A673 (cell line): ENCODE results near the gene URI1. TPM values are rescaled to one million over a fixed set of nuclear protein-coding genes. Genes with fewer than 3 reads are reported as not detected.

Experiments used
- BruUV-seq: library from RNA; stranded (reverse); fragments of 400-500 nt; replicated peaks from 2 replicates; lab custom pipeline; 2021; lab: Mats Ljungman, UMichigan
- CTCF ChIA-PET: fragments of 300-600 bp; sonication (Branson Sonifier 250); formaldehyde crosslinking; loops from one replicate; lab custom pipeline; 2022; ENCODE audit warnings: antibody characterized with exemption; lab: Charles Lee
- POLR2A ChIA-PET: fragments of 300-600 bp; sonication (Branson Sonifier 250); formaldehyde crosslinking; loops from one replicate; lab custom pipeline; 2022; ENCODE audit warnings: antibody characterized with exemption; ENCODE audit not compliant: low non-redundant PET; lab: Charles Lee
- DNase-seq: peaks from one replicate; pipeline ENCODE4 v3.0.0-alpha.2; 2015; ENCODE audit warnings: low spot score
- H3K27ac ChIP-seq: fragments of 200-600 bp; sonication (generic); 2 replicates; pipeline ENCODE4 v1.5.1; 2016; ENCODE audit warnings: mixed run types, low read depth, mild to moderate bottlenecking, mixed read lengths, antibody characterized with exemption, low read length; ENCODE audit not compliant: poor library complexity, severe bottlenecking
- H3K27me3 ChIP-seq: fragments of 200-600 bp; sonication (generic); replicated peaks from 2 replicates; pipeline ENCODE4 v1.6.1; 2017; ENCODE audit warnings: mixed run types, low read depth, mild to moderate bottlenecking, mixed read lengths, antibody characterized with exemption, low read length; ENCODE audit not compliant: insufficient read depth, poor library complexity
- H3K36me3 ChIP-seq: fragments of 200-600 bp; sonication (generic); 2 replicates; pipeline ENCODE4 v1.6.1; 2016; ENCODE audit warnings: mixed run types, mild to moderate bottlenecking, mixed read lengths, antibody characterized with exemption, low read length; ENCODE audit not compliant: insufficient read depth, poor library complexity, severe bottlenecking
- H3K4me1 ChIP-seq: fragments of 200-600 bp; sonication (generic); 2 replicates; pipeline ENCODE4 v1.6.1; 2017; ENCODE audit warnings: mixed run types, mild to moderate bottlenecking, mixed read lengths, antibody characterized with exemption, low read length; ENCODE audit not compliant: insufficient read depth, poor library complexity, severe bottlenecking
- H3K4me3 ChIP-seq: fragments of 200-600 bp; sonication (generic); 2 replicates; pipeline ENCODE4 v1.5.1; 2016; ENCODE audit warnings: low read depth, mixed run types, mild to moderate bottlenecking, mixed read lengths, low read length; ENCODE audit not compliant: poor library complexity, severe bottlenecking
- H3K9me3 ChIP-seq: fragments of 200-600 bp; sonication (generic); 2 replicates; pipeline ENCODE4 v1.6.1; 2016; ENCODE audit warnings: mixed run types, low read depth, mild to moderate bottlenecking, mixed read lengths, antibody characterized with exemption, low read length; ENCODE audit not compliant: poor library complexity, severe bottlenecking
- CTCF ChIP-seq: fragments of 300-800, 200-600 bp; sonication (generic); conservative IDR thresholded peaks from 2 replicates; pipeline ENCODE4 v1.5.1; 2017; ENCODE audit warnings: low read depth, mild to moderate bottlenecking, antibody characterized with exemption, low read length, moderate library complexity, mixed read lengths
- EZH2 ChIP-seq: fragments of 200-600 bp; sonication (generic); IDR thresholded peaks from 2 replicates; pipeline ENCODE4 v1.6.1; 2017; ENCODE audit warnings: borderline replicate concordance, low read depth, mild to moderate bottlenecking, mixed read lengths, antibody characterized with exemption, low read length; ENCODE audit not compliant: poor library complexity, severe bottlenecking
- intact Hi-C: fragments of 100-400 bp; cut with micrococcal nuclease; formaldehyde crosslinking; loops from one replicate; pipeline ENCODE4 v1.10.0; 2022; ENCODE audit not compliant: unreplicated experiment
- total RNA-seq: library from RNA; stranded (reverse); gene quantifications from 2 replicates; pipeline ENCODE4 v1.2.3, GENCODE V29; 2021

The URI1 gene
- total RNA-seq, 1 experiment from 2014 or later: 93.0 TPM

- no peak overlapping the region for H3K27ac ChIP-seq
- no peak overlapping the region for H3K4me3 ChIP-seq
- ChIA-PET POLR2A (no interaction called here), CTCF (no interaction called here)
- peaks cover 1% of the 10 kb centered on the region for H3K4me1 ChIP-seq
- TF ChIP-seq EZH2: no peak
- no peak for TF ChIP-seq CTCF
- intact Hi-C loops: no loop called here
- no peaks in the 10 kb centered on the region for H3K36me3 ChIP-seq
- BruUV-seq: no TSS peak
- no peaks in the 10 kb centered on the region for H3K27me3 ChIP-seq
- H3K9me3 ChIP-seq: no peaks in the 10 kb centered on the region
- DNase-seq: no peak
Observed at GRCh38 chr19:29922972-29923371, 19.1 kb upstream of the URI1 start.

GRCh38 chr19:29923653-29924052 is 18.4 kb upstream of the URI1 start:
- Histone ChIP-seq H3K36me3 (no peaks in the 10 kb centered on the region), H3K4me1 (peaks cover 6% of the 10 kb centered on the region), H3K27me3 (no peaks in the 10 kb centered on the region), H3K4me3 (no peak overlapping the region), H3K9me3 (no peaks in the 10 kb centered on the region), H3K27ac (no peak overlapping the region)
- CTCF ChIA-PET: no interaction called here
- TF ChIP-seq CTCF (peak; percentile 35; the same call in 1 of the 2 replicates), EZH2 (no peak)
- POLR2A ChIA-PET: no interaction called here
- intact Hi-C loops: no loop called here
- BruUV-seq: no TSS peak
- no peak for DNase-seq

- CTCF ChIA-PET: no interaction called here
- TF ChIP-seq EZH2 (no peak), CTCF (no peak)
Observed at GRCh38 chr19:29926031-29926430, 16.0 kb upstream of the URI1 start.

More at GRCh38 chr19:29926031-29926430, 16.0 kb upstream of the URI1 start:
- no peaks in the 10 kb centered on the region for H3K36me3 ChIP-seq
- DNase-seq: no peak
- no peaks in the 10 kb centered on the region for H3K27me3 ChIP-seq
- no peak overlapping the region for H3K27ac ChIP-seq
- BruUV-seq: no TSS peak
- H3K4me1 ChIP-seq: peaks cover 6% of the 10 kb centered on the region
- H3K9me3 ChIP-seq: no peaks in the 10 kb centered on the region
- POLR2A ChIA-PET: no interaction called here
- H3K4me3 ChIP-seq: no peak overlapping the region
- intact Hi-C loops: no loop called here
